ENCODE results near the gene TDRD12.
"Not testable (repeated sequence)": the region's sequence is repeated elsewhere in the genome, so short reads cannot be mapped to it uniquely, and the experiment has no call there.

Gene TDRD12

GRCh38 chr19:32837531-32837930, 118.0 kb downstream of the TDRD12 start:
- no peak for TF ChIP-seq CTCF (IDR thresholded peaks at IDR 0.05; ENCODE audit: control insufficient read depth, extremely low read depth, insufficient read depth)
- DNase-seq (ENCODE audit: low read depth) = no peak
- H3K4me3 ChIP-seq (ENCODE audit: low read depth, low read length) = no peak overlapping the region

- DNase-seq (ENCODE audit: low read depth) = no peak
- no peak overlapping the region for H3K4me3 ChIP-seq (ENCODE audit: low read depth, low read length)
- no peak for TF ChIP-seq CTCF (IDR thresholded peaks at IDR 0.05; ENCODE audit: control insufficient read depth, extremely low read depth, insufficient read depth)
Measured at GRCh38 chr19:32842061-32842460, 122.5 kb downstream of the TDRD12 start.

- no peak for DNase-seq (ENCODE audit: low read depth)
- no peak overlapping the region for H3K4me3 ChIP-seq (ENCODE audit: low read depth, low read length)
- TF ChIP-seq CTCF (IDR thresholded peaks at IDR 0.05; ENCODE audit: control insufficient read depth, extremely low read depth, insufficient read depth) = no peak
Measured at GRCh38 chr19:32843716-32844245, 124.2 kb downstream of the TDRD12 start.

GRCh38 chr19:32848035-32848434, 128.5 kb downstream of the TDRD12 start:
- not testable (repeated sequence) for H3K4me3 ChIP-seq (ENCODE audit: low read depth, low read length); DNase-seq (ENCODE audit: low read depth)

- TF ChIP-seq CTCF (IDR thresholded peaks at IDR 0.05; ENCODE audit: control insufficient read depth, extremely low read depth, insufficient read depth) = no peak
- DNase-seq (ENCODE audit: low read depth) = no peak
- no peak overlapping the region for H3K4me3 ChIP-seq (ENCODE audit: low read depth, low read length)
Measured at GRCh38 chr19:32852216-32852615, 132.6 kb downstream of the TDRD12 start.

- not testable (repeated sequence) for DNase-seq (ENCODE audit: low read depth); H3K4me3 ChIP-seq (ENCODE audit: low read depth, low read length)
Measured at GRCh38 chr19:32856818-32857217, 137.3 kb downstream of the TDRD12 start.

GRCh38 chr19:32857584-32857983, 138.0 kb downstream of the TDRD12 start:
- no peak for DNase-seq (ENCODE audit: low read depth)
- TF ChIP-seq CTCF (IDR thresholded peaks at IDR 0.05; ENCODE audit: control insufficient read depth, extremely low read depth, insufficient read depth) = no peak
- H3K4me3 ChIP-seq (ENCODE audit: low read depth, low read length) = no peak overlapping the region

GRCh38 chr19:32858155-32858554, 138.6 kb downstream of the TDRD12 start:
- no peak for DNase-seq (ENCODE audit: low read depth)
- H3K4me3 ChIP-seq (ENCODE audit: low read depth, low read length) = no peak overlapping the region
- no peak for TF ChIP-seq CTCF (IDR thresholded peaks at IDR 0.05; ENCODE audit: control insufficient read depth, extremely low read depth, insufficient read depth)

All from LNCaP clone FGC (cell line).